NCI-H510A (cell line): Measurements from ENCODE around the gene CWC25.
A peak's percentile ranks its signal among the peaks of the same experiment; 100 is the strongest.
"Not testable (repeated sequence)": the region's sequence is repeated elsewhere in the genome, so short reads cannot be mapped to it uniquely, and the experiment has no call there.

ENCODE experiments used
- DNase-seq: peaks from one replicate; lab custom pipeline; 2025; lab: John Stamatoyannopoulos, UW

The CWC25 gene

GRCh38 chr17:38852771-38853291, 27.7 kb upstream of the CWC25 start:
- no peak for DNase-seq

- no peak for DNase-seq
These were observed 26.3 kb upstream of the CWC25 start for GRCh38 chr17:38851434-38851833.

GRCh38 chr17:38850374-38850773, 25.3 kb upstream of the CWC25 start:
- DNase-seq = no peak

- DNase-seq = no peak
These were observed 24.0 kb upstream of the CWC25 start for GRCh38 chr17:38848939-38849605.

GRCh38 chr17:38848557-38848891, 23.4 kb upstream of the CWC25 start:
- no peak for DNase-seq

- DNase-seq = no peak
These were observed 19.2 kb upstream of the CWC25 start for GRCh38 chr17:38844261-38844757.

GRCh38 chr17:38825762-38826247, 684 bp upstream of the CWC25 start:
- no peak for DNase-seq

GRCh38 chr17:38815576-38816193, 9.4 kb downstream of the CWC25 start:
- DNase-seq = no peak

- DNase-seq = no peak
These were observed 15.3 kb downstream of the CWC25 start for GRCh38 chr17:38809828-38810227.

GRCh38 chr17:38800237-38800760, 24.8 kb downstream of the CWC25 start:
- no peak for DNase-seq

GRCh38 chr17:38799501-38800236, 25.5 kb downstream of the CWC25 start, which contains the start of gene PIP4K2B:
TSS of gene PIP4K2B (minus strand) at chr17:38799556. CDS start at chr17:38799424, 132 bp downstream.
- peak; percentile 97 for DNase-seq

- DNase-seq = peak; percentile 16
These were observed 26.3 kb downstream of the CWC25 start for GRCh38 chr17:38798614-38799500.

GRCh38 chr17:38797828-38798227, 27.3 kb downstream of the CWC25 start:
- DNase-seq = no peak

- no peak for DNase-seq
These were observed 28.0 kb downstream of the CWC25 start for GRCh38 chr17:38797158-38797490.

GRCh38 chr17:38796451-38797157, 28.5 kb downstream of the CWC25 start:
- DNase-seq = no peak

GRCh38 chr17:38794221-38794620, 30.9 kb downstream of the CWC25 start:
- no peak for DNase-seq

- no peak for DNase-seq
These were observed 34.0 kb downstream of the CWC25 start for GRCh38 chr17:38791162-38791561.

- DNase-seq = not testable (repeated sequence)
These were observed 34.9 kb downstream of the CWC25 start for GRCh38 chr17:38790148-38790707.

- DNase-seq = no peak
These were observed 35.9 kb downstream of the CWC25 start for GRCh38 chr17:38789185-38789584.

GRCh38 chr17:38787999-38788398, 37.1 kb downstream of the CWC25 start:
- not testable (repeated sequence) for DNase-seq
